ENCODE measurements around the gene RIMKLA. TPM values are rescaled to one million over a fixed set of nuclear protein-coding genes. Genes with fewer than 3 reads are reported as not detected.

RIMKLA gene
- total RNA-seq, 2 donors from 2014 or later, result 3.8 to 4.7 TPM

GRCh38 chr1:42368096-42368795 is 12.3 kb upstream of the RIMKLA start:
- H3K4me1 ChIP-seq, result no peaks in the 10 kb centered on the region
- no peaks in the 10 kb centered on the region for H3K27me3 ChIP-seq
- no peak overlapping the region for H3K4me3 ChIP-seq
- DNase-seq (ENCODE audit: low spot score), result no peak
- no peak overlapping the region for H3K27ac ChIP-seq
- no peaks in the 10 kb centered on the region for H3K9me3 ChIP-seq
- TF ChIP-seq CTCF (IDR thresholded peaks at IDR 0.05), result no peak
- no peaks in the 10 kb centered on the region for H3K36me3 ChIP-seq

GRCh38 chr1:42369471-42369870 is 11.1 kb upstream of the RIMKLA start:
- no peaks in the 10 kb centered on the region for H3K27me3 ChIP-seq
- H3K27ac ChIP-seq, result no peak overlapping the region
- H3K36me3 ChIP-seq, result no peaks in the 10 kb centered on the region
- no peaks in the 10 kb centered on the region for H3K4me1 ChIP-seq
- TF ChIP-seq CTCF (IDR thresholded peaks at IDR 0.05), result no peak
- no peaks in the 10 kb centered on the region for H3K9me3 ChIP-seq
- no peak for DNase-seq (ENCODE audit: low spot score)
- H3K4me3 ChIP-seq, result no peak overlapping the region

GRCh38 chr1:42370876-42371549 is 9.6 kb upstream of the RIMKLA start:
- Histone ChIP-seq H3K27me3 (no peaks in the 10 kb centered on the region), H3K9me3 (no peaks in the 10 kb centered on the region), H3K4me3 (no peak overlapping the region), H3K36me3 (no peaks in the 10 kb centered on the region), H3K4me1 (no peaks in the 10 kb centered on the region), H3K27ac (no peak overlapping the region)
- no peak for DNase-seq (ENCODE audit: low spot score)
- no peak for TF ChIP-seq CTCF (IDR thresholded peaks at IDR 0.05)

GRCh38 chr1:42372796-42373195 is 7.8 kb upstream of the RIMKLA start:
- Histone ChIP-seq H3K27me3 (no peaks in the 10 kb centered on the region), H3K4me3 (no peak overlapping the region), H3K36me3 (no peaks in the 10 kb centered on the region), H3K27ac (no peak overlapping the region), H3K9me3 (no peaks in the 10 kb centered on the region), H3K4me1 (no peaks in the 10 kb centered on the region)
- no peak for TF ChIP-seq CTCF (IDR thresholded peaks at IDR 0.05)
- no peak for DNase-seq (ENCODE audit: low spot score)

GRCh38 chr1:42379794-42380585 is 602 bp upstream of the RIMKLA start:
- H3K27ac ChIP-seq, result peak overlapping the region in 1 of 2 donors; percentile 21
- H3K36me3 ChIP-seq, result no peaks in the 10 kb centered on the region
- TF ChIP-seq CTCF (IDR thresholded peaks at IDR 0.05), result no peak
- no peaks in the 10 kb centered on the region for H3K9me3 ChIP-seq
- DNase-seq (ENCODE audit: low spot score), result no peak
- H3K4me3 ChIP-seq, result peak overlapping the region; percentile 57 to 73
- H3K4me1 ChIP-seq, result peaks cover 0 to 12% of the 10 kb centered on the region in 2 donors
- no peaks in the 10 kb centered on the region for H3K27me3 ChIP-seq

All from right atrium auricular region (tissue), 2 donors.